ENCODE results near the gene KLHL29.

Gene KLHL29

GRCh38 chr2:23465936-23466335 lies 81.0 kb downstream of the KLHL29 start:
- no peaks in the 10 kb centered on the region for H3K4me1 ChIP-seq (ENCODE audit: insufficient read depth, low read length)
- no peak overlapping the region for H2AFZ ChIP-seq (ENCODE audit: low read depth, low read length)
- no peaks in the 10 kb centered on the region for H3K79me2 ChIP-seq (ENCODE audit: insufficient read depth, low read length)
- H3K9me3 ChIP-seq (ENCODE audit: insufficient read depth, low read length, severe bottlenecking) = no peaks in the 10 kb centered on the region
- no peaks in the 10 kb centered on the region for H3K36me3 ChIP-seq (ENCODE audit: insufficient read depth, low read length)
- no peak overlapping the region for H3K4me3 ChIP-seq (ENCODE audit: low read depth in 1 of 2, low read length in 2 of 2)
- TF ChIP-seq CTCF (IDR thresholded peaks at IDR 0.05; ENCODE audit: borderline replicate concordance, extremely low read depth, low read length, poor library complexity, severe bottlenecking) = no peak
- no peak for TF ChIP-seq EZH2 (IDR thresholded peaks at IDR 0.05; ENCODE audit: borderline replicate concordance, low read depth, low read length, severe bottlenecking)
- ATAC-seq (ENCODE audit: insufficient read depth, low read depth) (no peak), DNase-seq (no peak)
- H3K4me2 ChIP-seq (ENCODE audit: insufficient read depth, low read length) = no peak overlapping the region
- no peak overlapping the region for H3K27ac ChIP-seq (ENCODE audit: low read length)
- H4K20me1 ChIP-seq (ENCODE audit: insufficient read depth, low read length) = peaks cover 15% of the 10 kb centered on the region
- peaks cover 16% of the 10 kb centered on the region for H3K27me3 ChIP-seq (ENCODE audit: insufficient read depth, low read length, poor library complexity)
- H3K9ac ChIP-seq (ENCODE audit: low read depth, low read length) = no peak overlapping the region

DNA sequence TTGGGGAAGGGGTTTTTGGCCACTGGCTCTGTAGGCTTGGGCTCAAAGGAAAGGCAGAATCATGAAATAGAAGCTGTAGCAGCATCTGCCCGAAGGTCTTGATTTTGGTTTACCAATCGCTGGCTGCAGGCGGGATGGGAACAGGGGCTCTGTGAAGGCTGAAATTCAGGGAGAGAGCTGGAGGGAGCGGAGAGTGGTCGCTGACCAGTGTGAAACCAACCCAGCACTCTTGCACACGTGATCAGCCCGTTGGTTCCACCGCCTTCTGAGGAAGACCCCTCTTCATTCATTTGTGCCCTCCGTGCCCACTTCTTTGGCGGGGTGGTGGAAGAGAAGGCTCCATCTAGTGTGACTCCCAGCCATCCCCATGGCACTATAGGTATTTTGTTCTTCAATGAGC lies 82.6 kb downstream of the KLHL29 start:
- TF ChIP-seq CTCF (IDR thresholded peaks at IDR 0.05; ENCODE audit: borderline replicate concordance, extremely low read depth, low read length, poor library complexity, severe bottlenecking) = no peak
- TF ChIP-seq EZH2 (IDR thresholded peaks at IDR 0.05; ENCODE audit: borderline replicate concordance, low read depth, low read length, severe bottlenecking) = no peak
- peaks cover 15% of the 10 kb centered on the region for H4K20me1 ChIP-seq (ENCODE audit: insufficient read depth, low read length)
- ATAC-seq (ENCODE audit: insufficient read depth, low read depth) = no peak

GRCh38 chr2:23468474-23469141 lies 83.6 kb downstream of the KLHL29 start:
- Histone ChIP-seq H3K36me3 (ENCODE audit: insufficient read depth, low read length) (no peaks in the 10 kb centered on the region), H3K9ac (ENCODE audit: low read depth, low read length) (no peak overlapping the region), H3K4me2 (ENCODE audit: insufficient read depth, low read length) (no peak overlapping the region), H3K4me1 (ENCODE audit: insufficient read depth, low read length) (no peaks in the 10 kb centered on the region), H4K20me1 (ENCODE audit: insufficient read depth, low read length) (peaks cover 15% of the 10 kb centered on the region), H3K4me3 (ENCODE audit: low read depth in 1 of 2, low read length in 2 of 2) (no peak overlapping the region), H2AFZ (ENCODE audit: low read depth, low read length) (no peak overlapping the region), H3K9me3 (ENCODE audit: insufficient read depth, low read length, severe bottlenecking) (no peaks in the 10 kb centered on the region), H3K27me3 (ENCODE audit: insufficient read depth, low read length, poor library complexity) (peaks cover 14% of the 10 kb centered on the region), H3K27ac (ENCODE audit: low read length) (no peak overlapping the region), H3K79me2 (ENCODE audit: insufficient read depth, low read length) (no peaks in the 10 kb centered on the region)
- DNase-seq = no peak
- TF ChIP-seq EZH2 (IDR thresholded peaks at IDR 0.05; ENCODE audit: borderline replicate concordance, low read depth, low read length, severe bottlenecking) (no peak), CTCF (IDR thresholded peaks at IDR 0.05; ENCODE audit: borderline replicate concordance, extremely low read depth, low read length, poor library complexity, severe bottlenecking) (no peak)
- no peak for ATAC-seq (ENCODE audit: insufficient read depth, low read depth)

More for the DNA sequence above, 82.6 kb downstream of the KLHL29 start:
- Histone ChIP-seq H3K4me3 (ENCODE audit: low read depth in 1 of 2, low read length in 2 of 2) (no peak overlapping the region), H3K9me3 (ENCODE audit: insufficient read depth, low read length, severe bottlenecking) (no peaks in the 10 kb centered on the region), H3K4me2 (ENCODE audit: insufficient read depth, low read length) (no peak overlapping the region), H3K27me3 (ENCODE audit: insufficient read depth, low read length, poor library complexity) (peaks cover 16% of the 10 kb centered on the region), H3K36me3 (ENCODE audit: insufficient read depth, low read length) (no peaks in the 10 kb centered on the region), H3K79me2 (ENCODE audit: insufficient read depth, low read length) (no peaks in the 10 kb centered on the region), H3K27ac (ENCODE audit: low read length) (no peak overlapping the region), H3K4me1 (ENCODE audit: insufficient read depth, low read length) (no peaks in the 10 kb centered on the region), H3K9ac (ENCODE audit: low read depth, low read length) (no peak overlapping the region), H2AFZ (ENCODE audit: low read depth, low read length) (no peak overlapping the region)
- DNase-seq = no peak

All from DND-41 (cell line).